Activated CD4-positive, CD25-positive, alpha-beta regulatory T cell treated with anti-CD3 and anti-CD28 coated beads, Interleukin-2, amount 50 U/mL, for 24 hours (primary cell): ENCODE data around the gene PPP1R3G.

Experiments
- ATAC-seq, 2 donors: fragments of 150-1000 bp; cut with Tn5 transposase; one replicate each; pipeline ENCODE4 v1.10.0; 2021; ENCODE audit warnings: mild to moderate bottlenecking in 1 of 2, moderate library complexity in 1 of 2

The PPP1R3G gene

DNA sequence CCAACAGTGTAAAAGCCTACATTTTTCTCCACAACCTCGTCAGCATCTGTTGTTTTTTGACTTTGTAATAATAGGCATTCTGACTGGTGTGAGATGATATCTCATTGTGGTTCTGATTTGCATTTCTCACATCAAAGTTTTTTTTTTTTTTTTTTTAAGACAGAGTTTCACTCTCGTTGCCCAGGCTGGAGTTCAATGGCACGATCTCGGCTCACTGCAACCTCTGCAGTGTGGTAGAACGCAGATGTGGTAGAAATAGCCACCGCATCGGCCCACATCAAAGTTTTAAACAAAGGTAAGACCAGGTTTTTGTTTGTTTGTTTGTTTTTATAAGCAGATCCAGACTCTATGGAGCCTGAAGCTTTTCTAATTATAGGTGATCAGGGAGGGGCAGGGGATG lies 12.7 kb upstream of the PPP1R3G start:
- peak in 1 of 2 donors; percentile 55 for ATAC-seq

- no peak for ATAC-seq
Measured at GRCh38 chr6:5073992-5074391, 11.1 kb upstream of the PPP1R3G start.

DNA sequence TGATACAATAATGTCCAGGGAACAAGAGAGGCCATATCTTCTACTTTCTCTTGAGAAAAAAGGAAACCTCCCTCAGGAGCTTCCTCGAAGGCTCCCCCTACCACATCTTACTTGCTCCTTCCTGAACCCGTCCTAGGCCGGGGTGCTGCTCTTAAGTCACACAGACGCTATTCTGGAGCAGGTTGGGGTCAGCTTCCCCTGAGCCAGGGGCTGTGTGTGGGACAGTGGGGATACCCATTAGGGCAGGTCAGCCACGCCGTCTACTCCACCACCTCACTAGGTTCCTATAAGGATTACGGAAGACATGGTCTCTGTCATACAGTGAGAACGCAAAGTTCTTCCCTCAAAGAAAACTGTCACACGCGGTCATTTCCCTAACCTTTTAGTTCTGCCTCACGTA lies 8.2 kb upstream of the PPP1R3G start:
- ATAC-seq: no peak

DNA sequence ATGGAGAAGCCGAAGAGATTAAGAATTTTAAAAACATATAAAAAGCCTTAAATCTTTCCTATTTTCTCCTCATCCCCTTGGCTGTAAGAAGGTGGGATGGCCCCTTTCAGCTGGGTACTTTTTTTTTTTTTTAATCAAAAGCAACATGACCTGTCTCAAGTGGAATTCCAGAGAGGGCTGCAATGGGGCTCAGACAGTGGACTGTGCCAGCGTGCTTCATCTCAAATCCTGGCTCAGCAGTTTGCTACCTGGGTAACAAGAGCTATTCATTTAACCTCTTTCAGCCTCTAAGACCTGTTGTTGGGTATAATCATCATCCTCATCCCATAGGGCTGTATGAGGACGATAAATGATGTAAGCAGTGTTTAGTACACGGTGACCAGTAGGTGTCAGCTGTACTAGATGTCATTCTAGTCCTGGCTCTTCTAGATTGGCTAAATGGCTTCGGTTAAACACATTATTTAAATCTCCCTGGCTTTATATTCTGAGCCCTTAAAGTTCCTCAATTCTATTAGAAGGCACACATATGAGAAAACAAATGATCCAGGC lies 6.9 kb upstream of the PPP1R3G start:
- no peak for ATAC-seq

DNA sequence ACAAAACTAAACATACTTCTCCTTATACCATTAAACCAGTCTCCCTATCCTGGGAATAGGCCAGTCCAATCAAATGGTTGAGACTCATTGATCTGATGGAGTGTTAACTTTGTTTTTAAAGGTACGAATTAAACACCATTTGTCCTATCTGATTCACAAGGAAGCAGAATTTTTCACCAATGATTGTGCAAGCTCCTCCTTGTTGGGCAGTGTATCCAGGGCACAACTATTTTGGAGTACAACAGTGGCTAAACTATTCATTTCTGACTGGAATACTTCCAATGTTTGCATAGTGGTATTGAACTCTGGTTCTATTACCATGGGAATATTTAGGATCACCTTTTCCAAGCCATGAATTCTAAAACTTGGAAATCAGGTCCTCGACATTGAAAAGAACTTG lies 5.4 kb upstream of the PPP1R3G start:
- ATAC-seq: no peak

GRCh38 chr6:5080574-5080973 lies 4.6 kb upstream of the PPP1R3G start:
- ATAC-seq: no peak

DNA sequence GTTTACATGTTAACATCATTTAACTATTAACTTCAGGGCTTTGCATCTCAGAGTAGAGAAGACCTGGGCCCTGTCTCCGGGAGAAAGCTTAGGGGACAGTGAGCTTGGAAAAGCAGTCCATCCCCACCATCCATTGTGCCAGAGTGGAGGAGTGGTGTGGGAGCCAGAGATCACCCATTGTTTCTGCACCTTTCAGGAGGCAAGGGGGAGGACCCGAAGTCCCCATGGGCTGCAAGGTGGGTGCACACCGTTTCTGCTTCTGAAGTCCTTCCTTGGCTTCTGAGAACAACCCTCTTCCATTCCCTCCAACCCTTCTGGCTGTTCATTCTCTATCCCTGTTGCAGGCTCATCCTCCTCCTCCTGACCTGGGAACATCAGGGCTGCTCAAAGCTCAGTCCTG lies 4.0 kb upstream of the PPP1R3G start:
- no peak for ATAC-seq

DNA sequence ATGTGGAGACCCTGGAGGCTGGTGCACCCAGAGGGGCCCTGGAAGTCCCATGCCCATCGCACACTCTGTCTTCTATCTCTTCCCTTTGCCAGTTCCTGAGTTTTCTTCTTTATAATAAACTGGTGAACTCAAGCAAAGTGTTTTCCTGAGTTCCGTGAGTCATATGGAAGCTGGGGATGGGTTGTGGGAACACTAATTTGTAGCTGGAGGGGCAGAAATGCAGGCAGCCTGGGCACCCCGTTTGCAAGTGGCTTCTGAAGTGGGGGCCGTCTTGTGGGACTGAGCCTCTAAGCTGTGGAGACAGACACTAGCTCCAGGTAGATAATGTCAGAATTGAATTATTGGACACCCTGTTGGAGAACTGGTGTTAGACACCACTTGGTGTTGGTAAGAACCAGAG lies 3.2 kb upstream of the PPP1R3G start:
- ATAC-seq: no peak

DNA sequence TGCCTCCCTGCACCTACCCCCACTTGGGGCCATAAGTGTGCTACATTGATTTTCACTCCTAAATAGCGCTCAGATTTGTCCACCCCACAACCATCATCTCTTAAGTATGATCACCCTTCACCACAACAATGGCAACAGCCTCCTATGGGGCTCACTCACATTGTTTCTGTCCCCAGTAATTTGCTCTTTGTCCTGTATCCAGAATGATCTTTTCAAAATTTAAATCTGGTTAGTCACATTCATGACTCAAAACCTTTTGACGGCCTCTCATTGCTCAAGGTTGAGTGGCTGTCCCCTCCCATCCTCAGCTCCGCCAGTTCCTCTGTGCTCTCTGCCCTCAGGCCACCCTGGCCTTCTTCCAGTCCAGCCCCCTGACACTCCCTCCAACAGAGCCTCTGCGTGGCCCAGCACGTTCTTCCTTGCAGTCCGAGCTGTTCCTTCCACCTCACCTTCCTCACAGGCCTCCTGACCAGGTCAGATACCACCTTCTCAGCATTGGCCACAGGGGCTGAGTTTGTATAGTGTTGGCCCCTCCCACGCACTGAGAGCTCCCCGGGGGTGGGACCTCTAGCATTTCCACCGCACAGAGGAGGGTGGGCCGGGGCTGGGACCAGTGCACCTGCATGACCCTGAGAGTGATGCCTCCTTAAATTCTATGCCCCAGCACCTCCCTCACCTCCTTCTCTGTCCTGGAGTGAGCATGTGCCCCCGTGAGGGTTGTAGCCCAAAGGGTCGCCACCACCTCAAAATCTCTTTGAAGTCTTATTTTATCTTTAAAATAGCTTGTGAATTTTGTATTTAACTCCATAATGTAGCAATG lies 2.4 kb upstream of the PPP1R3G start:
- no peak for ATAC-seq

DNA sequence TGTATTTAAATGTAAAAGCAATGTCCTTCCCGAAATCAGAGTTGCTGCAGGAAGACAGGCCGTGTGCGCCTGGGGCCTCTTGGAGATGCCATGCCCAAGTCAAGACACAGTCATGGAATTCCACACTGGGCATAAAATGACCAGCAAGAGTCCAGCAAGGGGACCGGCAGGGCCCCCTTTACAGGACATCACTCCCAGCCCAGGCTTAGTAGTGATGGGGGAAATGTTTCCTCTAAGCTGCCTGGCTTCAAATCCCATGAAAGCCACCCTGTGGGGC lies 1.9 kb upstream of the PPP1R3G start:
- ATAC-seq: no peak

DNA sequence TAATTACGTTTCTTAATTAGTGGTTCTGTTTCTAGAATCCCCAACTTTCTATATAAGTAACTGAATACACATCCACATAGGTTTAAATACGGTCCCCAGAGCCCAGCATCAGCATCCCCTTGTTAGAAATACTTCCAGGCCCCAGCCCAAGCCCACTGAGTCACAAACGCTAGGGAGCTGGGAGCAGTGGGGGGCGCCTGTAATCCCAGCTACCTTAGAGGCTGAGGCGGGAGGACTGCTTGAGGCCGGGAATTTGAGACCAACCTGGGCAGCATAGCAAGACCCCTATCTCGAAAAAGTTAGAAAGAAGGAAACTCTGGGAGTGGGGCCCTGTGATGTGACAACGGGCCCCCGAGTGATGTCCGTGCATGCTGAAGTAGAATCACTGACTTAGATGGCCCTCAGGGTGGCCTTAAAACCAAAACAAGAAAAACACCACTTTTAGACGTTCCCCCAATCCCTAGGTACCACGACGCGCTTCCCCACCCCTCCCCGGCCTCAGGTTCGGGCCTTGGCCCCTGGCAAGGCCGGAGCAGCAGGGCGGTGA lies 1.3 kb upstream of the PPP1R3G start:
- ATAC-seq: no peak

DNA sequence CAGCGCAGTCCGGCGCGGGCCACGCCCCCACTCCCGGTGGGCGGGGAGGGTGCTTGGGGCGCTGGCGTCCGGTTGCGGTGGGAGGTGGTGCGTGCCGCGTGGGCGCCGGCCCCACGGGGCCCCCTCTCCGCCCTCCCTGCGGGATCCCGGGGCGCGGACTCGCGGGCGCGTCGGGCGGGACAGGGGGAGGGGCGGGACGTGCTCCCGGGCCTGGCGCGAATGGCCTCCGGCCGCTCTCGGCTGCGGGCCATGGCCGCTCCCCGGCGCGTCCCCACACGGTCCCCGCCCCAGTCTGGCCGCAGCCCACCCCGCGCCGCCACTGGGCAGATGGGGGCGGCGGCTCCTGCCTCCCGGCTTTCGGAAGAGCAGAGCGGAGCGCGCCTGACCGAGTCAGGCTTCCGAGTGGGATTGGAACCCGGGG lies 771 bp upstream of the PPP1R3G start:
- ATAC-seq: no peak

DNA sequence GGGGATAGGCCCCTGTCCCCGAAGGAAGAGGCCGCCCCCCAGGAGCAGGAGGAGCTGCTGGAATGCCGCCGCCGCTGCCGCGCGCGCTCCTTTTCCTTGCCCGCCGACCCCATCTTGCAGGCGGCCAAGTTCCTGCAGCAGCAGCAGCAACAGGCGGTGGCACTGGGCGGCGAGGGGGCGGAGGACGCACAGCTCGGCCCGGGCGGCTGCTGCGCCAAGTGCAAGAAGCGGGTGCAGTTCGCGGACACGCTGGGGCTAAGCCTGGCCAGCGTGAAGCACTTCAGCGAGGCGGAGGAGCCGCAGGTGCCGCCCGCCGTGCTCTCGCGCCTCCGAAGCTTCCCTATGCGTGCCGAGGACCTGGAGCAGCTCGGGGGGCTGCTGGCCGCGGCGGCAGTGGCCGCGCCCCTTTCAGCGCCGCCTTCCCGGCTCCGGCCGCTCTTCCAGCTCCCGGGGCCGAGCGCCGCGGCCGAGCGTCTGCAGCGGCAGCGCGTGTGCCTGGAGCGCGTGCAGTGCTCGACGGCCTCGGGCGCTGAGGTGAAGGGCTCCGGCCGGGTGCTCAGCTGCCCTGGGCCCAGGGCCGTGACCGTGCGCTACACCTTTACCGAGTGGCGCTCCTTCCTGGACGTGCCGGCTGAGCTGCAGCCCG lies 630 bp downstream of the PPP1R3G start:
- ATAC-seq: no peak

GRCh38 chr6:5086294-5086890 lies 1.3 kb downstream of the PPP1R3G start:
- no peak for ATAC-seq

DNA sequence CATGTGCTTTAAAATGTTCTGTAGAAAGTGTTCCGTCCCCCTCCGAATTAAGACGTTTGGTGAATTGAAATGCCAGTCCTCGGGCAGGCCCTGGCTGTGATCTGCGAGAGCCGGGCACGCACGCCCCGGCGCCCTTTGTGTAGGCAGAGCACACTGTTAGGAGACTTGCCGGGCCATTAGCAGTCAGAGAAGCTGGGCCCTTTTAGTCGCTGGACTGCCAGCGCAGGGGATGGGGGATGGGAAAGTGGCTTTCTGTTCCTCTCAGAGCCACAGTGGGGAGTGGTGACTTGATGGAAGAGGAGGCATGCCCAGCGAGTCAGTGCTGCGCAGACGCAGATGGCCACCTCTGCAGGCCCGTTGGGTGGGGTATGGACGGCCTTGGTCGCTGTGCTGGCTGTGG lies 2.2 kb downstream of the PPP1R3G start:
- ATAC-seq: no peak

- no peak for ATAC-seq
Measured at GRCh38 chr6:5088780-5089179, 3.6 kb downstream of the PPP1R3G start.

DNA sequence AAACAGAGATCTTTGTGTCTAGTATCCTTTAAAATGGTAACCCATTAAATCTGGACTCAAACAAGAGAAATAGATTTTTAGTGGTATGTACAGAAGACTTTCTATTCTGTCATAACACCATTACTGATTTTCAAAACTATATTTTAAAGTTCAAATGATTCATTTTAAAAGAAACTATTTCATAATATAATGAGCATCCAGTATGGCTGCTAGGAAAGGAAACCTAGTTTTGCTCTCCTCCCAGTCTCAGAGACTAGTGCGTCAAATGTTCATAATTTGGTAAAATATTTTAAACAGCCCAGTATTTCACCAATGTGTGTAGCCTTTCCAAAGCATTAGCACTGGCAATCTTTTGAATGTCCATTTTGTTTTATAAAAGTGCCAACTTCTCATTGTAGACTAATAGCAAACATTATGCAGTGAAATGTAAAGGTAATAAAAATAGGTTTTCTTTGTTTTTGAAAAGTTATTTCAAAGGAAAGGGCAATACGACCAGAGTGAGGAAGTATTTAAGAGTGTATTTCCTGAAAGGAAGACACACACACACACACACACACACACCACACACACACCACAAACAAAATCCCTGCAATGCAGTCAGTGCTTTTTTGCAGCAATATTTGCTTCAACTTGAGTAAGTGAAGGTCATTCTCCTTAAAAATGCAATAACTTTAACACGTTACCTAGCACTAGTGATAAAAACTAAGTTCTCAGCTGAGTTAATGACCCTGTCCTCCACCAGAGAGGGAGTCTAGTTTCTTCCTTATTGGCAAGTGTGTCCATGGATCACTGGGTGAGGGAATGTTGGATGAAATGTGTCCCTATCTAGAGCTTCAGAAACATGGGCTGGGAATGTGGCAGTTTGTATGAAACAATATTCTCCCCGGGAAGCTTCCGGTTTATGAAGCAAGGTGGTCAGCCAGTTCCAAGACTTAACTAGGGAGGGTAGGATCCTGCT lies 4.6 kb downstream of the PPP1R3G start:
- no peak for ATAC-seq

- no peak for ATAC-seq
Measured at GRCh38 chr6:5090603-5091002, 5.5 kb downstream of the PPP1R3G start.

DNA sequence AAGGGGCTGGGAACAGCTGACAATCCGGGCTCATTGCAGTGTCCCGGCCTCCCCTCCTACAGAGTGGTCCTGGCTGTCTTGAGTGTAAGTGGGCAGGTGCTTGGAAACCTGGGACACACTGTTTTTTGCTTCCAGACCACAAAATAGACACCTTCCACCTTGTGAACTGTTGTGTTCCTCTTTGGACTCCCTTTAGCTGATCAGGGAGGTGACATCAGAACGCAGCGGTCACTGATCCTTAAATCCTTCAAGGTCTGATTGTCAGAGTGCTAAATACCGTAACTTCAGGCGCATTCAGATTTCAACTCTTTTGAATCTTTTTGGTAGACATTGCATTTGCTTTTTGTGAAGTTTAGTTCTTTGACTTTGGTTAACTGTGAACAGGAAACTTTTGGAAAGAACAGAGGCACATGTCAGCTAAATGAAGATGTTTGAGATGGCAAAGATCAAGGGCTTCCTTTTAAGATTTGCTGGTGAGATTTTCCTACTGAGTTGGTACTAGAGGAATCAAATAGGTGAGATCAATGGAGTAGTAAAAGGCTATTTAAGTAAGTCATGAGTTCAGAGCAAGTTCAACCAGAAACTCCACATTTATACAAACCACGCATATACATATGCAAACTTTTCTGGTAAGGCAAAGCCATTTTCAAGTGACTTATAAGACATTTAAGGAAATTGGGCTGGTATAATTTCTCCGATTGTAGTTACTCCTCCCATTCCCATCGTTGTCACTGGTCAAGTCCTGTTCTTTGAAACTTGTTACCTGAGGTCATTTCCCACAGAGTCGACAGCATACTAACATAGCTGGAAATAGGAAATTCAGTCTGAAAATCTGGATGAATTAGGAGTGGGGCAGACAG lies 6.3 kb downstream of the PPP1R3G start:
- ATAC-seq: no peak

- ATAC-seq: no peak
Measured at GRCh38 chr6:5093231-5094015, 8.3 kb downstream of the PPP1R3G start.

- no peak for ATAC-seq
Measured at GRCh38 chr6:5094327-5094726, 9.2 kb downstream of the PPP1R3G start.
